ENCODE results near the gene TREM1. TPM values are rescaled to one million over a fixed set of nuclear protein-coding genes. Genes with fewer than 3 reads are reported as not detected.

The TREM1 gene
- total RNA-seq, 1 experiment from 2014 or later, result not detected

DNA sequence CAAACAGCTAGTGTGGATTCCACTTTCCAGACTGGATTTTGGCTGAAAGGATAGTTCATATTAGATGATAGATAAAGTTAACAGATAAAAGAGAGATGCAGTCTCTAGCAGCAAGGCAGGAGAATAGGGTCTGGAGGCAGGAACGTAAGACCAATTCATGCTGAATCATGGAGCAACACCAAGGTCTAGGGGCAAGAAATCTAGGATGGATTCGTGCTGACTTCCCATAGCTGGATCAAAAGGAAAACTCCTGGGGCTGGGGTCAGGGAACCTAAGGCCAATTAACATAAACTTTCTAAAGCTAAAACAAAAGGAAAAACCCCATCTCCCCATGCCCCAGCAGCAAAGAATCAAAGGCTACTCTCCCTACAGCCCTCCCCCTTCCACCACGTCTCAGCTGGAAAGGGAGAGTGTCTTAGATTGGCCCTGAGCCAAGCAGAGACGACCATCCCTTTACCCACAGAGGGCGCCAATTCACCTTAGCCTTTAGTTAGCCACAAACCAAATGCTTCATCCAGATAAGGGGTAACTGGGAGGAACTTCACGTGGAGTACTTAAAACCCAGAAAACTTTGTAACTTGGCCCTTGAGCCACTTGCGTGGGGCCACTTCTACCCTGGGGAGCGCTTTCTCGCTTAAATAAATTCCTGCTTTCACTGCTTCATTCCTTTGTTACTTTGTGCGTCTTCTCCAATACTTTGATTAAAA lies 7.6 kb downstream of the TREM1 start:
- Histone ChIP-seq H3K36me3 (replicated peaks; ENCODE audit: control insufficient read depth, insufficient read depth, low read length) (no peaks in the 10 kb centered on the region), H3K4me3 (ENCODE audit: insufficient read depth, low read depth, low read length) (no peak overlapping the region), H3K27me3 (ENCODE audit: control insufficient read depth, insufficient read depth, low read length) (peaks cover 1% of the 10 kb centered on the region)
- peak; percentile 72 for DNase-seq

GRCh38 chr6:41277605-41278004 lies 8.9 kb downstream of the TREM1 start:
- Histone ChIP-seq H3K36me3 (replicated peaks; ENCODE audit: control insufficient read depth, insufficient read depth, low read length) (no peaks in the 10 kb centered on the region), H3K27me3 (ENCODE audit: control insufficient read depth, insufficient read depth, low read length) (peaks cover 1% of the 10 kb centered on the region), H3K4me3 (ENCODE audit: insufficient read depth, low read depth, low read length) (no peak overlapping the region)
- no peak for DNase-seq

DNA sequence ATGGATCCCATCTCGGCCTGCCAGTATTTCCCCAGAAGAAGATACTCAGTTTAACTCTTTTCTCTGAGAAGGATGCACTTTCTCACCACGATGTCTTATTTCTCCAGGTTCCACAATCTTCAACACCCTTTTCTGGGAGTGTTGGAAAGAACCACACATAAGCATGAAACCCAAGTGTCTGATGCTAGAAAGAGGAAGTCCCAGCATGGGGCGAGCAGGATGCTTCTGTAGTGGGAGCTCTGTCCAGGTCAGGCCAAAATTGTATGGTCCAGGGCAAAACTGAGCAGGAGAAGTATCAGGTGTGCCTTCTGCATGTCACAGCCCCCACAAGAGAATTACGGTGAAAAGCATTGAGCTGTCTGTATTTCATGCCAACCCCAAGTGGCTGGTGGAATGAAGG lies 11.0 kb downstream of the TREM1 start:
- Histone ChIP-seq H3K36me3 (replicated peaks; ENCODE audit: control insufficient read depth, insufficient read depth, low read length) (no peaks in the 10 kb centered on the region), H3K4me3 (ENCODE audit: insufficient read depth, low read depth, low read length) (no peak overlapping the region), H3K27me3 (ENCODE audit: control insufficient read depth, insufficient read depth, low read length) (peaks cover 1% of the 10 kb centered on the region)
- no peak for DNase-seq

GRCh38 chr6:41274256-41274655 lies 12.2 kb downstream of the TREM1 start:
- H3K36me3 ChIP-seq (replicated peaks; ENCODE audit: control insufficient read depth, insufficient read depth, low read length), result no peaks in the 10 kb centered on the region
- peaks cover 1% of the 10 kb centered on the region for H3K27me3 ChIP-seq (ENCODE audit: control insufficient read depth, insufficient read depth, low read length)
- no peak for DNase-seq
- H3K4me3 ChIP-seq (ENCODE audit: insufficient read depth, low read depth, low read length), result no peak overlapping the region

GRCh38 chr6:41273714-41274113 lies 12.8 kb downstream of the TREM1 start:
- DNase-seq, result peak; percentile 48
- Histone ChIP-seq H3K4me3 (ENCODE audit: insufficient read depth, low read depth, low read length) (no peak overlapping the region), H3K27me3 (ENCODE audit: control insufficient read depth, insufficient read depth, low read length) (peaks cover 1% of the 10 kb centered on the region), H3K36me3 (replicated peaks; ENCODE audit: control insufficient read depth, insufficient read depth, low read length) (no peaks in the 10 kb centered on the region)

GRCh38 chr6:41272591-41273240 lies 13.8 kb downstream of the TREM1 start:
- H3K36me3 ChIP-seq (replicated peaks; ENCODE audit: control insufficient read depth, insufficient read depth, low read length), result no peaks in the 10 kb centered on the region
- DNase-seq, result no peak
- peaks cover 1% of the 10 kb centered on the region for H3K27me3 ChIP-seq (ENCODE audit: control insufficient read depth, insufficient read depth, low read length)
- no peak overlapping the region for H3K4me3 ChIP-seq (ENCODE audit: insufficient read depth, low read depth, low read length)

DNA sequence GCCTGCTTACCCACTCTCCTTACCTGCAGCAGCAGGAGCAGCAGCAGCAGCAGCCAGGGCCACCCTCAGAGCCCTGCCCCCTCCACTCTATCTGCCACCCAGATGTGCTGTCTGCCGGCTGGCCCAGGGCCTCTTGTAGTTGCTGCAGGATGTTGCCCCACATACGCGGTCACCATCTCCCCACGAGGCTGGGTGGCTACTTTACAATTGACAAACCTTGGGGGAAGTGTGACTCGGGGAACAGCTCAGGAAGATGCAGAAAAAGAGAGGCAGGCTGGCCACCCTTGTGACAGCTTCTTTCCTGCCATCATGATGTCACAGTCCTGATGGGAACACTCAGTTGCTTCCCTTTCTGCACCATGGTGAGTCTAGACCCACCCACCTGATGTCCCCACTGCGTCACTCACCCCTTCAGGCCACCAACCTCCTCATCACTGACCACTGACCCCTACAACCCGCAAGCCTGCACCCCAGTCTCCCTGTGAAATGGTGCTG lies 14.5 kb downstream of the TREM1 start:
- DNase-seq, result no peak
- peaks cover 1% of the 10 kb centered on the region for H3K27me3 ChIP-seq (ENCODE audit: control insufficient read depth, insufficient read depth, low read length)
- no peaks in the 10 kb centered on the region for H3K36me3 ChIP-seq (replicated peaks; ENCODE audit: control insufficient read depth, insufficient read depth, low read length)
- no peak overlapping the region for H3K4me3 ChIP-seq (ENCODE audit: insufficient read depth, low read depth, low read length)

DNA sequence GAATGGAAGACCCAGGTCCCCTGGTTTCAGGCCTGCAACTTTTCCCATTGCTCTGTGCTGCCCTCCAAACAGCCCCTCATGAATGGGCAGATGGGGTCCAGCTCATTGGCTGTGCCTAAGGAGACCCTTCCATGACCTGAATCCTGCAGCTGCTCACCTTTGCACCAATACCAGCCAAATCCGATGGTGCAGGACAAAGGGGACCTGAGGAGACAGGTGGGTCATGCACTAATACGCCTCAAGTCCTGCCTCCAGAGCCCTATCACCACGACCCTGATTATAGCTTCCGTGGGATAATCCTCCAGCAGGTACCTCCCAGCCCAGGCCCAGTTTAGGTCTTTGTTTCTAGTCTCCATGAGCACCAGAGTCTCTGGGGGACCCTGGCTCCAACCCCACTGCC lies 16.8 kb downstream of the TREM1 start:
- DNase-seq, result no peak
- no peaks in the 10 kb centered on the region for H3K36me3 ChIP-seq (replicated peaks; ENCODE audit: control insufficient read depth, insufficient read depth, low read length)
- no peaks in the 10 kb centered on the region for H3K27me3 ChIP-seq (ENCODE audit: control insufficient read depth, insufficient read depth, low read length)
- H3K4me3 ChIP-seq (ENCODE audit: insufficient read depth, low read depth, low read length), result no peak overlapping the region

DNA sequence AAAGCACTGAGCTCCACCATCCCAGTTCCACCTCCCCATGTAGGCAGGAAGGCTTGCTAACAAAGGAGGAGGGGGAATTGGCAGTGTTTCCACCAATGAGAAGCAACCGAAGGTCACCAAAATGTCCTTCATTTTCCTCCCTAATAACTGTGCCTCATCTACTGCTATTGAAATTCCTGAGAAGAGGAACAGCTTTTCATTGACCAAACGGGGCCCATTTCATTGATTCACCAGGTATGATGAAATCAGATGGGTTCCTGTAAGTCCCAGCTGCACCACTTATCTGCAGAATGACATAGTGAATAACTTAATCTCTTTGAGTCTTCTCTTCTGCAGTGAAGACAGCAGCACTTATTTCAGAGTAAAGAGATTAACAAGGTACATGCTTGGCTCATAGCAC lies 17.3 kb downstream of the TREM1 start:
- Histone ChIP-seq H3K27me3 (ENCODE audit: control insufficient read depth, insufficient read depth, low read length) (no peaks in the 10 kb centered on the region), H3K4me3 (ENCODE audit: insufficient read depth, low read depth, low read length) (no peak overlapping the region)

DNA sequence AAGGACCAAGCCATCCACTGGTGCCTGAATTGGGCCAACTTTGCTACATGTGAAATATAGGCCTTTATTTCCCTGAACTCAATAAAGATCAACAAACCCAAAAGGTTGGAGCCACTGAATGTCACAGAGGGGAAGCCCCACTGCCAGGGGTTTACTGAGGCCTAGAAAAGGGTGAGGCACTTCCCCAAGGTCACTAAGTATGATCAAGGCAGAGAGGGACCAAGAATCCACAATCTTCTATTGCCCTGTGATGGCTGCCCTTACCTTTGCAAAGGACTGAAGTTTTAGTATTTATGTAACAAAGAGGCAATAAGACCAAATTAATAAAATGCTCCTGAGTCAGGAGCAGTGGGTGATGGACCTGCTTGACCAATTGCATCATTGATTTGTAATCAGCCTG lies 18.0 kb downstream of the TREM1 start:
- no peaks in the 10 kb centered on the region for H3K36me3 ChIP-seq (replicated peaks; ENCODE audit: control insufficient read depth, insufficient read depth, low read length)
- no peak overlapping the region for H3K4me3 ChIP-seq (ENCODE audit: insufficient read depth, low read depth, low read length)
- H3K27me3 ChIP-seq (ENCODE audit: control insufficient read depth, insufficient read depth, low read length), result no peaks in the 10 kb centered on the region
- DNase-seq, result no peak

More for the DNA sequence above, 17.3 kb downstream of the TREM1 start:
- no peak for DNase-seq
- H3K36me3 ChIP-seq (replicated peaks; ENCODE audit: control insufficient read depth, insufficient read depth, low read length), result no peaks in the 10 kb centered on the region

- H3K4me3 ChIP-seq (ENCODE audit: insufficient read depth, low read depth, low read length), result no peak overlapping the region
- H3K27me3 ChIP-seq (ENCODE audit: control insufficient read depth, insufficient read depth, low read length), result no peaks in the 10 kb centered on the region
- H3K36me3 ChIP-seq (replicated peaks; ENCODE audit: control insufficient read depth, insufficient read depth, low read length), result no peaks in the 10 kb centered on the region
- DNase-seq, result no peak
Observed at GRCh38 chr6:41266541-41266940, 19.9 kb downstream of the TREM1 start.

DNA sequence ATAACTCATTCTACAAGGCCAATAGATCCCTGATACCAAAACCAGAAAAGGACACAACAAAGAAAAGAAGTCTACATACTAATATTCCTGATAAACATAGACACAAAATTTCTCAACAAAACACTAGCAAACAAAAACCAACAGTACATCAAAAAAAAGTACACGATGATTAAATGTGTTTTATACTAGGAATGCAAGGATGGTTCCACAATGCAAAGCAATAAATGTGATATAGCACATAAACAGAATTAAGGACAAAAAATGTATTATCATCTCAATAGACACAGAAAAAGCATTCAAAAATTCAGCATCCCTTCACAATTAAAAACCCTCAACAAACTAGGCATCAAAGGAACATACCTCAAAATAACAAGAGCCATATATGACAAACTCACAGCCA lies 23.2 kb downstream of the TREM1 start:
- Histone ChIP-seq H3K27me3 (ENCODE audit: control insufficient read depth, insufficient read depth, low read length) (no peaks in the 10 kb centered on the region), H3K4me3 (ENCODE audit: insufficient read depth, low read depth, low read length) (no peak overlapping the region), H3K36me3 (replicated peaks; ENCODE audit: control insufficient read depth, insufficient read depth, low read length) (no peaks in the 10 kb centered on the region)
- no peak for DNase-seq

DNA sequence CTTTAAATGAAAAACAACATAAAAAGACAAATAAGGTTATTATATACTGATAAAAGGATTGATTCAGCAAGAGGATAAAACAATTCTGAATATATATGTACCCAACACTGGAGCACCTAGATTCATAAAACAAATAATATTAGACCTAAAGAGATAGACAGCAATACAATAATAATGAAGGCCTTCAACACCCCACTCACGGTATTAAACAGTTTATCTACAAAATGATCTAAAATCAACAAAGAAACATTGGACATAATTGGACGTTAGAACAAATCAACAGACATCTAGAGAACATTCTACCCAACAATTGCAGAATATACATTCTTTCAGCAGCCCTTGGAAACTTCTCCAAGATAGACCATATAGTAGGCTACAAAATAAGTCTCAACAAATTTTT lies 24.1 kb downstream of the TREM1 start:
- no peaks in the 10 kb centered on the region for H3K27me3 ChIP-seq (ENCODE audit: control insufficient read depth, insufficient read depth, low read length)
- DNase-seq, result no peak
- no peak overlapping the region for H3K4me3 ChIP-seq (ENCODE audit: insufficient read depth, low read depth, low read length)
- no peaks in the 10 kb centered on the region for H3K36me3 ChIP-seq (replicated peaks; ENCODE audit: control insufficient read depth, insufficient read depth, low read length)

GRCh38 chr6:41258196-41258493 lies 28.3 kb downstream of the TREM1 start:
- no peak for DNase-seq
- H3K27me3 ChIP-seq (ENCODE audit: control insufficient read depth, insufficient read depth, low read length), result no peaks in the 10 kb centered on the region
- no peaks in the 10 kb centered on the region for H3K36me3 ChIP-seq (replicated peaks; ENCODE audit: control insufficient read depth, insufficient read depth, low read length)
- no peak overlapping the region for H3K4me3 ChIP-seq (ENCODE audit: insufficient read depth, low read depth, low read length)

DNA sequence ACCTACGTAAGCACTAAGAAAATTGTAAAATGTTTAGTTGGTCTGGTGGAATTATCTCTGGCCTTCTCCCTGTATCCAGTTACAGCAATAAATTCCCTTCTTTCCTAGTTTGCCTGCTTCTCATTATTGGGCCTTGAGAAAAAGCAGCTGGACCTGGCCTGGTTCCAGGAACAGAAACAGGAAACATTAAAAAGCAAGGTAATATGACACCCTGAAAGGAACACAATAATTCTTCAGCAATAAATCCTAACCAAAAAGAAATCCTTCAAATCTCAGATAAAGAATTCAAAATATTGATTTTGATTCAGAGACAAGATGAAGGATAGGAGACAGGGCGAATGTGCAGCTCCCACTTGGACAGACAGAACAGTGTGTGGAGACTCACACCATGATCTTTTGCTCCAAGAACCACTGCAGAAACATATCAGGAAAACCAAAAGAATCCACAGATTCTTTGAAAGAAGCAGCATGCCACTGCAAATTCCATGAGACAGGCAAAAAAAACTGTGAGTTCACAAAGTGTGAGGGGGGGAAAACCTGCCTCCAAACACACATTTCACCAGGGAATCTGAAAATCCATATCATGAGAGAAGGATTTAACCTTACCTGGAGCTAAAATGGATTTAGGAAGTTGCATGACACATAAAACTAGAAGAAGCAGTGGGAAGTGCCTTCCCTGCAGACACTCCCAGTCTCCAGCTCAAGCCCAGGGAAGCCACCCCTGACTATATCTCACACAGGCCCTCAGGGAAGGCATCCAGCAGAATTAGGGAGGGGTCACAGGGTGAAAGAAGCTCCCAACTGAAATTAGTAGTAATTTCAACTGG lies 28.9 kb downstream of the TREM1 start:
- DNase-seq, result no peak
- no peaks in the 10 kb centered on the region for H3K27me3 ChIP-seq (ENCODE audit: control insufficient read depth, insufficient read depth, low read length)
- no peaks in the 10 kb centered on the region for H3K36me3 ChIP-seq (replicated peaks; ENCODE audit: control insufficient read depth, insufficient read depth, low read length)
- H3K4me3 ChIP-seq (ENCODE audit: insufficient read depth, low read depth, low read length), result no peak overlapping the region

Measured in H7 (cell line).